ENCODE measurements around the gene TMEM74B.

DNA sequence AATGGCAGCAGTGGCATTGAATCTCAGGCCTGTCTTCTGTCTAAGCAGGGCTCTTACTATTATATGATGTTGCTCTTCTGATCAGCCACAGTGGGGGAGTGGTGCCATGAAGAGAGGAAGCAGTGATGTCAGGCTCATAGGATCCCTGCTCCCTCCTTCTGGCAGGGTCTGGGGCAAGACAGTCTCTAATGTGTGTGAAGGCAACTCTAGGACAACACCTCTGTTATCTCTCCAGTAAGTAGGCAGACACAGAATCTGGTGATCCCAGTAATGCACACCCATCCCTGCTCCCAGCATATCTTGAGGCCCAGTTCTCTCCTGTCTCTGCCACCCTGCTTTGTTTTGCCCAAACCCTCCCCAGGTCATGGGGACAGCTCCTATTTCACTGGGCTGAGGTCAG lies 27.2 kb upstream of the TMEM74B start:
- TF ChIP-seq SP1 (IDR thresholded peaks at IDR 0.05) (no peak), LEF1 (IDR thresholded peaks at IDR 0.05; ENCODE audit: borderline replicate concordance) (no peak), BHLHE40 (IDR thresholded peaks at IDR 0.05; ENCODE audit: borderline replicate concordance) (no peak), FOXK2 (IDR thresholded peaks at IDR 0.05) (no peak), ELF4 (IDR thresholded peaks at IDR 0.05) (no peak), ARNT (IDR thresholded peaks at IDR 0.05) (no peak), ZNF384 (IDR thresholded peaks at IDR 0.05) (no peak), FOXM1 (IDR thresholded peaks at IDR 0.05; ENCODE audit: borderline replicate concordance) (no peak), NFRKB (IDR thresholded peaks at IDR 0.05) (no peak), HDGF (IDR thresholded peaks at IDR 0.05; ENCODE audit: borderline replicate concordance) (no peak), SUZ12 (IDR thresholded peaks at IDR 0.05) (no peak), FOXA1 (IDR thresholded peaks at IDR 0.05) (no peak)
- TF ChIP-seq, protein P1, sequence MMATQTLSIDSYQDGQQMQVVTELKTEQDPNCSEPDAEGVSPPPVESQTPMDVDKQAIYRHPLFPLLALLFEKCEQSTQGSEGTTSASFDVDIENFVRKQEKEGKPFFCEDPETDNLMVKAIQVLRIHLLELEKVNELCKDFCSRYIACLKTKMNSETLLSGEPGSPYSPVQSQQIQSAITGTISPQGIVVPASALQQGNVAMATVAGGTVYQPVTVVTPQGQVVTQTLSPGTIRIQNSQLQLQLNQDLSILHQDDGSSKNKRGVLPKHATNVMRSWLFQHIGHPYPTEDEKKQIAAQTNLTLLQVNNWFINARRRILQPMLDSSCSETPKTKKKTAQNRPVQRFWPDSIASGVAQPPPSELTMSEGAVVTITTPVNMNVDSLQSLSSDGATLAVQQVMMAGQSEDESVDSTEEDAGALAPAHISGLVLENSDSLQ (IDR thresholded peaks at IDR 0.05): no peak
